ENCODE data around the gene WDR41.

The WDR41 gene

GRCh38 chr5:77443670-77444069 lies 48.4 kb downstream of the WDR41 start:
- no peak for DNase-seq

GRCh38 chr5:77438071-77438470 lies 54.0 kb downstream of the WDR41 start:
- no peak for DNase-seq

- DNase-seq: peak in 1 of 2 donors; percentile 8
Observed at GRCh38 chr5:77437194-77437593, 54.9 kb downstream of the WDR41 start.

- no peak for DNase-seq
Observed at GRCh38 chr5:77431719-77432118, 60.4 kb downstream of the WDR41 start.

- DNase-seq: no peak
Observed at GRCh38 chr5:77431286-77431685, 60.8 kb downstream of the WDR41 start.

GRCh38 chr5:77430726-77431125 lies 61.4 kb downstream of the WDR41 start:
- DNase-seq: no peak

- DNase-seq: no peak
Observed at GRCh38 chr5:77428526-77428925, 63.6 kb downstream of the WDR41 start.

GRCh38 chr5:77427998-77428397 lies 64.1 kb downstream of the WDR41 start:
- DNase-seq: no peak

- no peak for DNase-seq
Observed at GRCh38 chr5:77426670-77427069, 65.4 kb downstream of the WDR41 start.

- DNase-seq: no peak
Observed at GRCh38 chr5:77425998-77426659, 66.0 kb downstream of the WDR41 start.

GRCh38 chr5:77425420-77425819 lies 66.7 kb downstream of the WDR41 start:
- DNase-seq: no peak

GRCh38 chr5:77424921-77425320 lies 67.2 kb downstream of the WDR41 start:
- DNase-seq: no peak

- no peak for DNase-seq
Observed at GRCh38 chr5:77423022-77423750, 68.9 kb downstream of the WDR41 start.

- no peak for DNase-seq
Observed at GRCh38 chr5:77420940-77421339, 71.2 kb downstream of the WDR41 start.

GRCh38 chr5:77419644-77420582 lies 72.2 kb downstream of the WDR41 start:
- no peak for DNase-seq

GRCh38 chr5:77418601-77419581 lies 73.2 kb downstream of the WDR41 start:
- DNase-seq: no peak

- DNase-seq: no peak
Observed at GRCh38 chr5:77418162-77418561, 74.0 kb downstream of the WDR41 start.

GRCh38 chr5:77413049-77413448 lies 79.1 kb downstream of the WDR41 start:
- no peak for DNase-seq

GRCh38 chr5:77409870-77410621 lies 82.1 kb downstream of the WDR41 start:
- no peak for DNase-seq

GRCh38 chr5:77407152-77407551 lies 85.0 kb downstream of the WDR41 start:
- no peak for DNase-seq

GRCh38 chr5:77402796-77403195 lies 89.3 kb downstream of the WDR41 start:
- no peak for DNase-seq

Measured in CD4-positive, alpha-beta T cell treated with Interferon alpha-2 for 1 hour (primary cell).